Prostate gland (tissue), 2 donors: ENCODE measurements around the gene PGBD1. TPM values are rescaled to one million over a fixed set of nuclear protein-coding genes. Genes with fewer than 3 reads are reported as not detected.
"Not testable (repeated sequence)": the region's sequence is repeated elsewhere in the genome, so short reads cannot be mapped to it uniquely, and the experiment has no call there.

ENCODE experiments used
- DNase-seq: peaks from one replicate; pipeline ENCODE4 v3.0.0-alpha.2; 2019; ENCODE audit warnings: low spot score
- H3K27ac ChIP-seq, 2 donors: fragments of 200-600 bp; sonication (generic); 2 replicates each; pipeline ENCODE4 v1.5.1; 2017 to 2019
- H3K27me3 ChIP-seq: fragments of 200-600 bp; sonication (generic); replicated peaks from 2 replicates; pipeline ENCODE4 v1.5.1; 2019; ENCODE audit not compliant: insufficient read depth
- H3K36me3 ChIP-seq, 2 donors: fragments of 200-600 bp; sonication (generic); 1 replicate in 1 of 2; 2 replicates in 1 of 2; pipeline versions ENCODE4 v1.5.1 to v1.8.1; 2017 to 2019
- H3K4me1 ChIP-seq: fragments of 200-600 bp; sonication (generic); replicated peaks from 2 replicates; pipeline ENCODE4 v1.5.1; 2019
- H3K4me3 ChIP-seq, 2 donors: fragments of 200-600 bp; sonication (generic); 2 replicates each; pipeline ENCODE4 v1.5.1; 2017 to 2019
- H3K9me3 ChIP-seq: fragments of 200-600 bp; sonication (generic); 2 replicates; pipeline ENCODE4 v1.5.1; 2017
- CTCF ChIP-seq, 4 experiments: fragments of 200-600 bp in 2 of 4; fragments of 450-650 bp in 2 of 4; sonication (generic) in 2 of 4; IDR thresholded peaks; 1 replicate in 3 of 4; 2 replicates in 1 of 4; pipeline ENCODE4 v1.5.1; 2016 to 2019; ENCODE audit warnings: antibody characterized with exemption in 4 of 4, mild to moderate bottlenecking in 2 of 4, moderate library complexity in 2 of 4
- POLR2A ChIP-seq: fragments of 450-650 bp; IDR thresholded peaks from one replicate; pipeline ENCODE4 v1.6.1; 2016; ENCODE audit warnings: antibody characterized with exemption, mild to moderate bottlenecking
- POLR2AphosphoS5 ChIP-seq: sonication (generic); formaldehyde crosslinking; IDR thresholded peaks from one replicate; pipeline ENCODE4 v1.6.1; 2017; ENCODE audit warnings: antibody characterized with exemption
- WGBS: methylation state at CpG from one replicate; pipeline ENCODE4 v1.1.5; 2018; 5-methylcytosine and 5-hydroxymethylcytosine counted together
- intact Hi-C: fragments of 100-400 bp; cut with DNase I; formaldehyde crosslinking; loops from one replicate; pipeline ENCODE4 v1.14.2; 2022
- total RNA-seq, 2 donors: library from RNA; depleted of rRNA; stranded (reverse); fragments of >200 nt; gene quantifications; one replicate each; pipeline ENCODE4 v1.1.0, GENCODE V29; 2016

The PGBD1 gene
- total RNA-seq, 2 donors from 2014 or later: 4.2 to 4.6 TPM

- Histone ChIP-seq H3K36me3 (no peaks in the 10 kb centered on the region), H3K27me3 (no peaks in the 10 kb centered on the region), H3K4me3 (no peak overlapping the region), H3K27ac (no peak overlapping the region), H3K9me3 (no peaks in the 10 kb centered on the region), H3K4me1 (no peaks in the 10 kb centered on the region)
- intact Hi-C loops: no loop called here
- 98% methylated on average over 2 of the region's 2 CpGs for WGBS
- no peak for TF ChIP-seq POLR2A
- TF ChIP-seq POLR2AphosphoS5: no peak
- no peak for TF ChIP-seq CTCF (IDR thresholded peaks at IDR 0.05)
- no peak for DNase-seq
Observed at GRCh38 chr6:28282926-28283325, 1.6 kb downstream of the PGBD1 start.

- no peak for DNase-seq
- Histone ChIP-seq H3K9me3 (no peaks in the 10 kb centered on the region), H3K36me3 (no peaks in the 10 kb centered on the region), H3K27me3 (no peaks in the 10 kb centered on the region), H3K4me3 (no peak overlapping the region), H3K27ac (no peak overlapping the region), H3K4me1 (no peaks in the 10 kb centered on the region)
- intact Hi-C loops: no loop called here
- no peak for TF ChIP-seq POLR2A
- no peak for TF ChIP-seq POLR2AphosphoS5
- TF ChIP-seq CTCF (IDR thresholded peaks at IDR 0.05): no peak
Observed at GRCh38 chr6:28291573-28291972, 10.2 kb downstream of the PGBD1 start.

- WGBS: 94% methylated on average over 5 of the region's 5 CpGs
- TF ChIP-seq POLR2A: no peak
- TF ChIP-seq POLR2AphosphoS5: no peak
- TF ChIP-seq CTCF (IDR thresholded peaks at IDR 0.05): no peak
- no peak overlapping the region for H3K27ac ChIP-seq
- no peaks in the 10 kb centered on the region for H3K4me1 ChIP-seq
- H3K9me3 ChIP-seq: no peaks in the 10 kb centered on the region
- no peaks in the 10 kb centered on the region for H3K36me3 ChIP-seq
- no peak for DNase-seq
- H3K27me3 ChIP-seq: no peaks in the 10 kb centered on the region
- intact Hi-C loops: no loop called here
- H3K4me3 ChIP-seq: no peak overlapping the region
Observed at GRCh38 chr6:28295326-28295725, 14.0 kb downstream of the PGBD1 start.

- WGBS: 80% methylated on average over 7 of the region's 7 CpGs
- H3K27me3 ChIP-seq: no peaks in the 10 kb centered on the region
- H3K9me3 ChIP-seq: no peaks in the 10 kb centered on the region
- TF ChIP-seq POLR2A: no peak
- intact Hi-C loops: no loop called here
- H3K4me1 ChIP-seq: no peaks in the 10 kb centered on the region
- no peak for DNase-seq
- no peak overlapping the region for H3K4me3 ChIP-seq
- no peaks in the 10 kb centered on the region for H3K36me3 ChIP-seq
- no peak overlapping the region for H3K27ac ChIP-seq
Observed at GRCh38 chr6:28296520-28297060, 15.2 kb downstream of the PGBD1 start.

- intact Hi-C loops: no loop called here
Observed at GRCh38 chr6:28303570-28303969, 22.2 kb downstream of the PGBD1 start.

GRCh38 chr6:28306363-28306762 lies 25.0 kb downstream of the PGBD1 start:
- H3K9me3 ChIP-seq, H3K27me3 ChIP-seq, H3K4me3 ChIP-seq, H3K27ac ChIP-seq, H3K36me3 ChIP-seq, DNase-seq, intact Hi-C loops, H3K4me1 ChIP-seq: not testable (repeated sequence)

More at GRCh38 chr6:28303570-28303969, 22.2 kb downstream of the PGBD1 start:
- no peaks in the 10 kb centered on the region for H3K27me3 ChIP-seq
- no peak overlapping the region for H3K27ac ChIP-seq
- no peak for DNase-seq
- TF ChIP-seq POLR2A (no peak), CTCF (IDR thresholded peaks at IDR 0.05) (no peak), POLR2AphosphoS5 (no peak)
- no peaks in the 10 kb centered on the region for H3K36me3 ChIP-seq
- 92% methylated on average over 3 of the region's 3 CpGs for WGBS
- H3K4me3 ChIP-seq: no peak overlapping the region
- no peaks in the 10 kb centered on the region for H3K4me1 ChIP-seq
- no peaks in the 10 kb centered on the region for H3K9me3 ChIP-seq
